Adrenal gland (tissue), 5 donors: ENCODE data around the gene GNAL.

Source experiments
- POLR2A ChIP-seq, 2 donors: fragments of 450-650 bp; IDR thresholded peaks; one replicate each; pipeline ENCODE4 v1.6.1; 2017; ENCODE audit warnings: antibody characterized with exemption in 2 of 2, mild to moderate bottlenecking in 2 of 2, moderate library complexity in 1 of 2
- TF ChIP-seq, protein P1 (sequence below), 6 experiments: fragments of 450-650 bp in 4 of 6; fragments of 200-600 bp in 2 of 6; sonication (generic) in 1 of 6; IDR thresholded peaks; 1 replicate in 5 of 6; 2 replicates in 1 of 6; pipeline versions ENCODE4 v1.5.1 to v1.8.0; 2016 to 2021; ENCODE audit warnings: antibody characterized with exemption in 6 of 6, mild to moderate bottlenecking in 2 of 6, moderate library complexity in 1 of 6
- donor health status: DM: no; HTN: no; CAD: no.

DNA sequence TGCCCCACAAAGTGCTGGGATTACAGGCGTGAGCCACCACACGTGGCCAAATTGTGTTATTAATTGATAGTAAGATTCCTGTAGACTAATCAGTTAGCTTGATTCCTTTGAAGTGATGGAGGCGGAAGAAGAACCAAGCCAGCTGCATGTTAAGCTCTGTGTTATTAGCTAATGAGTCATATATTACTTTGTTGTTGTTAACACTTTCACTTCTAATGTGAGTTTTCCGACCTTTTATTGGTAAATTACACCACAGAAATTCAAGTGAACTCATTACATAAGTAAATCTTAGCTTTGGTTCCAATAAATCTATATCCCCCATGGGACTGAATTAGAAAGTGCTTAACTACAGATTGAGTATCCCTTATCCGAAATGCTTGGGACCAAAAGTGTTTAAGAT lies 182.4 kb downstream of the GNAL start:
- TF ChIP-seq POLR2A (IDR thresholded peaks at IDR 0.05), result no peak
- TF ChIP-seq, protein P1, sequence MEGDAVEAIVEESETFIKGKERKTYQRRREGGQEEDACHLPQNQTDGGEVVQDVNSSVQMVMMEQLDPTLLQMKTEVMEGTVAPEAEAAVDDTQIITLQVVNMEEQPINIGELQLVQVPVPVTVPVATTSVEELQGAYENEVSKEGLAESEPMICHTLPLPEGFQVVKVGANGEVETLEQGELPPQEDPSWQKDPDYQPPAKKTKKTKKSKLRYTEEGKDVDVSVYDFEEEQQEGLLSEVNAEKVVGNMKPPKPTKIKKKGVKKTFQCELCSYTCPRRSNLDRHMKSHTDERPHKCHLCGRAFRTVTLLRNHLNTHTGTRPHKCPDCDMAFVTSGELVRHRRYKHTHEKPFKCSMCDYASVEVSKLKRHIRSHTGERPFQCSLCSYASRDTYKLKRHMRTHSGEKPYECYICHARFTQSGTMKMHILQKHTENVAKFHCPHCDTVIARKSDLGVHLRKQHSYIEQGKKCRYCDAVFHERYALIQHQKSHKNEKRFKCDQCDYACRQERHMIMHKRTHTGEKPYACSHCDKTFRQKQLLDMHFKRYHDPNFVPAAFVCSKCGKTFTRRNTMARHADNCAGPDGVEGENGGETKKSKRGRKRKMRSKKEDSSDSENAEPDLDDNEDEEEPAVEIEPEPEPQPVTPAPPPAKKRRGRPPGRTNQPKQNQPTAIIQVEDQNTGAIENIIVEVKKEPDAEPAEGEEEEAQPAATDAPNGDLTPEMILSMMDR (IDR thresholded peaks at IDR 0.05), result no peak
